GM21367 (cell line): ENCODE results near the gene KLHL24.
"Not testable (repeated sequence)": the region's sequence is repeated elsewhere in the genome, so short reads cannot be mapped to it uniquely, and the experiment has no call there.

ENCODE experiments used
- ATAC-seq: cut with Tn5 transposase; IDR thresholded peaks from one replicate; pipeline ENCODE4 v1.9.1; 2021; ENCODE audit not compliant: unreplicated experiment

KLHL24 gene, protein sequence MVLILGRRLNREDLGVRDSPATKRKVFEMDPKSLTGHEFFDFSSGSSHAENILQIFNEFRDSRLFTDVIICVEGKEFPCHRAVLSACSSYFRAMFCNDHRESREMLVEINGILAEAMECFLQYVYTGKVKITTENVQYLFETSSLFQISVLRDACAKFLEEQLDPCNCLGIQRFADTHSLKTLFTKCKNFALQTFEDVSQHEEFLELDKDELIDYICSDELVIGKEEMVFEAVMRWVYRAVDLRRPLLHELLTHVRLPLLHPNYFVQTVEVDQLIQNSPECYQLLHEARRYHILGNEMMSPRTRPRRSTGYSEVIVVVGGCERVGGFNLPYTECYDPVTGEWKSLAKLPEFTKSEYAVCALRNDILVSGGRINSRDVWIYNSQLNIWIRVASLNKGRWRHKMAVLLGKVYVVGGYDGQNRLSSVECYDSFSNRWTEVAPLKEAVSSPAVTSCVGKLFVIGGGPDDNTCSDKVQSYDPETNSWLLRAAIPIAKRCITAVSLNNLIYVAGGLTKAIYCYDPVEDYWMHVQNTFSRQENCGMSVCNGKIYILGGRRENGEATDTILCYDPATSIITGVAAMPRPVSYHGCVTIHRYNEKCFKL

DNA sequence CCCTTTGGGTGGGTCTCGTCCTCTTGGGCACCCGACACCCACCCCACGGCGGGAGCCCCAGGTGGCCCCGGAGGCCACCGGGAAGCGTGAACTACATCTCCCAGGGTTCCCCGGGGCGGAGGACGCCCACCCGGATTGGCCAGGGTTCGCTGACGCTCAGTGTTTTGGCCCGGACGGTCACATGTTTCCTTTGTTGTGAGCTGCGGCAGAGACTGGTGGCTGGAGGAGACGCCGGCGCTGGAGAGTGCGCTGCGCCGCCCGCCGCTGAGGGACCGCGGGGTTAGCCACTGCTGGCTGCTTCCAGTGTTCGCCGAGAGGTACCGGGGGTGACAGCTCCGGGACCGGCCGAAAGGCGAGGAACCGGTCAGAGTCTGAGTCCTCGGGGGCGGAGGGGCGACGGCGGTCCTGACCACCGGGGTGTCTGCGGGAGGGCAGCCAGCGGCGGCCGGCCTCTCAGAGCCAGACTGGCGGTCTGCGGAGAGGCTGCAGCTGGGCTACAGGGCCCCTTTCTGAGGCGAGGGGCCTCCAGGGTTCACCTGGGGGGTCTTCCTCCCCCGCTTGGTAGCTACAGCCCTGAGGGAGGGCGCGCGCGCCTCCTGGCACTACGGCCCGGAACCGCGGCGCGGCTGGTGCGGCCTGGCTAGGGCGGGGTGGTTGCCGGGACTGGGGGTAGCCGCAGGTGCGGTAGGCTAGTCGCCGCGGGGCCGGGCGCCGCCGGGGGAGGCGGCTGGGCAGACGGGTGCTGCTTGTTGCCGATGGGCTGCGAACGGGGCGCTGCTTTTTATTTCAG lies at the start of gene KLHL24:
KLHL24 (plus strand) TSS at position 193 of the 790 bp plus-strand sequence. CDS start 14,734 bp downstream, outside the sequence.
- peak; percentile 85 for ATAC-seq

DNA sequence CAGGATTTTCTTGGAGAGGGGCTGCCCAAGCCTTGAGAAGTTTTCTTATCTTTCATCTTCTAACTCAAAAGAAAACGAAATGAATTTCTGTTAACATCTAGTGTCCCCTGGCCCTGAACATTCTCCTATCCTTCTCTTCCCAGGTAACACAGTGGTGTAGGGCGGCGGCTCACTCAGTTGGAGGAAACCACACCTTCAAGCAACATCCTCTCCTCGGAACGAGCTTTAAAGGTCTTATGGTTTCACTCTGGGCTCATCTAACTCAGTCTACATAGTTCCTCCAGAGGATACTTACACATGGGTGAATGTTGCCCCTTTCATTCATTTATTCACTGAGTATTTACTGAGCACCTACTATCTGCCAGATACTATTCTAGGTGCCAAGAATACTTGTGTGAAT lies 48.9 kb upstream of the KLHL24 start:
- ATAC-seq = no peak

DNA sequence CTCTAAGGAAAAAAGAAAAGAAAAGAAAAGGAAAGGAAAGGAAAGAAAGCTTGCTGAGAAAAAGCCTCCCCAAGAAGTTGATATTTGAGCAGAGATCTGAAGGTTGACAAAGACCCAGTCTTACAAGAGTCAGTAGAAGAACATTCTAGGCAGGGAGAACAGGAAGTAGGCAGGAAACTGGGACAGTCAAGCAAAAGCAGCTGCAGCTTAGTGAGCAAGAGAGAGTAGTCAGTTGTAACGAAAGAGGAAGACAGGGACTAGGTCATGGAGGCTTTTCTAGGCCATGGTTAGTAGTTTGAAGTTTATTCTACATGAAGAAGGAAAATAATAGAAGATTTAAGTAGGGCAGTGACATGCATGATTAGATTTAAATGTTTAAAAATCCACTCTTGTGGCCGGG lies 48.1 kb upstream of the KLHL24 start:
- ATAC-seq = no peak

DNA sequence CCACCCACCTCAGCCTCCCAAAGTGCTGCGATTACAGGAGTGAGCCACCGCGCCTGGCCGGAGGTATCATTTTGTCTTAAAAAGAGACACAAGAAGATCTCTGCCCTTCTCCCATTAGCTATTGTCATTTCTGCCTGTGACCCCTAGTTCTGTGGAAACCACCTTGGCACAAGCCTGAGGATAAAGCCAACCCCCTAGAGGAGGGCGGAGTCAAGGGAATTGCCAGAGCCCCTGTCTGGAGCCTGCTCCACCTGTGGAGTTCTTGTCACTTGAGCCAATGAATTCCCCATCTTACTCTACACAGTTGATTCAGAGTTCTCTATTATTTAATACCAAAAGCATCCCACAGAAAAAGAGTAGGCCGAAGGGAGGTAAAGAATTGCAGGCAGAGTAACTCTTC lies 45.0 kb upstream of the KLHL24 start:
- ATAC-seq = no peak

DNA sequence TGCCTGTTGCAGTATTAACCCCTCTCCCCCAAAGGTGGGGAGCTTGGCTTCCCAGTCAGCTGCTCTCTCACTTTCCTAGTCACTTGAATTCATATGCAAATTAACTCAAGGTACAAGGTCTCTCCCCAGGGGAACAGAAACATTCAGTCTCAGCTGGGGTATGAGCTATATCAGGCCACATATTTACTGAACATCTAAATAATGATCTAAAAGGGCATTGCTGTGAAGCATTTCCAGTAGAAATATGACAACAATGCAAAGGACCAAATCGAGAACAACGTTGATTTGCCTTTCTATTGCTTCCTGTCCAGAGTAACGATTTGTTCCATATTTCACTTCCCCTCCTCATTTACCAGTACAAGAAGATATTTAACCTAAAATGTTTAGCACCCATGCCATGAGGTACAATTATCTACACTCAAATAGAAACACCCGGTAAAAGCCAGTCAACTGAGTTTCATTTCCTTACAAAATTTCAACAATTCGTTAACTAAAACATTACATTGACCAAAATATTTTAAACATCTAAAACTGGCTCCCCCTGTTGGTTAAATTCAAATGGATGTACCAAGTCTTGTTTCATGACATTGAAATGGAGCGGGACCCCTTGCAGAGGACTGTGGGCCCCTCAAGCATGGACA lies 43.4 kb upstream of the KLHL24 start:
- peak; percentile 90 for ATAC-seq

DNA sequence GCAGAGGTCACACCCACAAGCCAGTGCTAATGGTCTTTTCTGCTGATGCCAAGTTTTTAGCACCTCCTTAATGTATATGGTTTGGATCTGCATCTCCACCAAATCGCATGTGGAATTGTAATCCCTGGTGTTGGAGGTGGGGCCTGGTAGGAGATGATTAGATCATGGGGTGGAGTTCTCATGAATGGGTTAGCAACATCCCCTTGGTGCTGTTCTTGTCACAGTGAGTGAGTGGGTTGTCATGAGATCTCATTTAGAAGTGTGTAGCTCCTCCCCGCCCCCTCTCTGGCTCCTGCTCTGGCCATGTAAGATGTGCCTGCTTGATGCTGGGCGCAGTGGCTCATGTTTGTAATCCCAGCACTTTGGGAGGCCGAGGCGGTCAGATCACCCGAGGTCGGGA lies 42.6 kb upstream of the KLHL24 start:
- no peak for ATAC-seq

DNA sequence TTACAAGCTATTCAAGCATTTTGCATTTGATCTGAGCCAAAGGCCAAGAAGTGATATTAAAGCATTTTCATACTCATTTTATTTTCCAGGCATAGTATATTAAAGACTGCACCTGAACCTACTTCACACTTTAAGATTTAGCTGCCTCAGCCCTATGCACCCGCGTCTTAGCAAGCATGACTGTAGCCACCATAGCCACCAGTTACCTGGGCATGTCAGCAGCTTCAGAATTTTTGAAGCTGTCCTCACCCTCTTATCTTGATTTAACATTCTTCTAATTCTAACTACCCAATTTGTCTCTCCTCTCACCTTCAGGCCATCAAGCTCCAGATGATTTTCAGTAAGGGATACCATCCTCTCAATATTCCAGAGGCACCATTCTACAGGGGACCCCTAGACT lies 40.8 kb upstream of the KLHL24 start:
- no peak for ATAC-seq

DNA sequence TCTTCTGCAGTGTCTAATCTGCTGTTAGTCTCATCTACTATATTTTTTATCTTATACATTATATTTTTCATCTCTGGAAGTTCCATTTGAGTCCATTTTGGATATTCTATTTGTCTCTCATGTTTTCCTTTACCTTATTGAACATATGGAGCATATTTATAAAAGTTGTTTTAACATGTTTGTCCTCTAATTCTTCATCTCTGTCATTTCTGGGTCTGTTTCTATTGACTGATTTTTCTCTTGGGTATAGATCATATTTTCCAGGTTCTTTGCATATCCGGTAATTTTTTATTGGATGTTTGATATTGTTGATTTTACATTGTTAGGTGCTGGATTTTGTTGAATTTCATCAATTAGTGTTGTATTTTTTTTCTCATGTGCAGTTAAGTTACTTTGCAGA lies 37.5 kb upstream of the KLHL24 start:
- ATAC-seq = no peak

DNA sequence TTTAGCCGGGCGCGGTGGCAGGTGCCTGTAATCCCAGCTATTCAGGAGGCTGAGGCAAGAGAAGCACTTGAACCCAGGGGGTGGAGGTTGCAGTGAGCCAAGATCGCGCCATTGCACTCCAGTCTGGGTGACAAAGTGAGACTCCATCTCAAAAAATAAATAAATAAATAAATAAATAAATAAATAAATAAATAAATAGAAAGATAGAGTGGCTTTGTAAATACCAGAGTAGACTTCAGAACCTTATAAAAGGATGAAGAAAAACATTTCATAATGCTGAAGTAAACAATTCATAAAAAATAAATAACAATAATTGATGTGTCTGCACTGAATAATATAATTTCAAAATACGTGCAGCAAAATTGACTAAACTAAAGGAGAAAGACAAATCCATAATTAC lies 24.1 kb upstream of the KLHL24 start:
- not testable (repeated sequence) for ATAC-seq

DNA sequence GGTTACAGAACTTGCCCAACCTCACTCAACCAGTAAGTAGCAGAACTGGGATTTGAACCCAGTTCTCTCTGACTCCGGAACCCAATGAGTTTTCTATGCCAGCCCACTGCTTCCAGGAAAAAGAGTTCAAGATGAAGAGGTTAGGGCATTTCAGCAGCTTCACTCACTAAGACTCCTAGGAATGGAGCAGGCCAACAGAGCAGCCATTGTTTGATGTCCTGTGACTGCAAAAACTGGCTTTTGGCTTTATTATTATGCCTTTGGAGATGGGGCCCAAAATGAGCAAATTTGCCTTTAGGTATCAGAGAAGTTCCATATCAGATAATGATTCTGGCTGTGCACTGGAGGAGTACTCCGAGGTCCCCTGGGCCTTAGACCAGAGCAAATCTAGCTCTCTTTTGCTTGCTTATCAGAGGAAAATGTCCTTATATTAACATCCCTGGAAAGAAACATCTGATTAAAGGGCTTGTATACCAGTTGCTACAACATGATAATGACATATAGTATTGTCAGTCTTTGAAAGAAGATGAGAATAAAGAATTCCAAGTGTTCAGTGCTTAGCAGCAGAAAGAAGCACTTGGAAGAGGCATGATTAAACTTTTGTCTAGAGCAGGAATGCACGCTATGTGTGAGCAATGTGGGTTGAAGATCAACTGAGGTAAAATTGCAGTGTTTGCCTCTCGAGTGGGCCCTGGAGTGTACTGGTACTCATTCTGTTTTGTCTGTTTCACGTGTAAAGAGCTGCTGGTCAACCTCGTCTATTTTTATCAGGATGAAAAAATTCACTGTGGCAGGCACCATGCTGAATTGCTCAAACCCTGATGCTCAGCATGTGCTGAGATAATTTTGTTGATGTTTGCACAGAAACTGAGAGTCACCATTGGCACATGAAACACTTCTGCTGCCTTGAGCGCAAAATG lies 21.8 kb upstream of the KLHL24 start:
- no peak for ATAC-seq

DNA sequence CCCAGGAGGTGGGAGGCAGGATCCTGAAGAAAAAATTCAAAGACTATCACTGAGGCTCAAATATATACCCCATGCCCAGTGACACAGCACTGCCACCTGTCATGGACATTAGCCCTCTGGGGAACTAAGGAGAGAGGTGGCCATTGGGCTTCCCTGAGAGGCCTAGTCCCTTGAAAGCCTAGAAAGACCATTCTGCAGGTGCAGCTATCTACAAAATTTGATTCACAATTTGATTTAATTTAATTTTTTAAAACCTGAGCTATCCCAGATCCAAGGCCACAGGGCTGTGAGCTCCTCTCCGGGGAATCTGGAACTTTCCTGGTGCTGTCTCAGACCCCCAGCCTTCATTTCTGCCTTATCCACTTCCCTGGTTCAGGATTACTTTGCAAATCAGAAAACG lies 16.9 kb upstream of the KLHL24 start:
- no peak for ATAC-seq

DNA sequence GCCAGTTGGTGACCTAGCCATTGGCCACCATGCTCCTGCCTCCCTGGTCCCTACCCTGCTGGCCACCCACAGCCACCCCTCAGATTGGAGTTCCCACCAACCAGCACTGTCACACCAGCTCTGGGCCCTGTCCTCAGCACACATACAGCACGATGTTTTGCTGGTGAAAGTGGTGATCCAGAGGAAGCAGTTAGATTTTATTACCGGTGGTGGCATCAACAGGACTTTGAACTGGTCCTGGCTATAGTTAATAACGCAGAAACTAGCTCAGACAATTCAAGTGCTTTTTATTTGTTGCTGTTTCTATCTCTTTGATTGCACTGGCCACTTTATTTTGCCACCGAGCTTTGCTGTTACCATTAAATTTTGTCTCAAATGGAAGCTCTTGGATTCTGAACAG lies 16.4 kb upstream of the KLHL24 start:
- ATAC-seq = no peak

DNA sequence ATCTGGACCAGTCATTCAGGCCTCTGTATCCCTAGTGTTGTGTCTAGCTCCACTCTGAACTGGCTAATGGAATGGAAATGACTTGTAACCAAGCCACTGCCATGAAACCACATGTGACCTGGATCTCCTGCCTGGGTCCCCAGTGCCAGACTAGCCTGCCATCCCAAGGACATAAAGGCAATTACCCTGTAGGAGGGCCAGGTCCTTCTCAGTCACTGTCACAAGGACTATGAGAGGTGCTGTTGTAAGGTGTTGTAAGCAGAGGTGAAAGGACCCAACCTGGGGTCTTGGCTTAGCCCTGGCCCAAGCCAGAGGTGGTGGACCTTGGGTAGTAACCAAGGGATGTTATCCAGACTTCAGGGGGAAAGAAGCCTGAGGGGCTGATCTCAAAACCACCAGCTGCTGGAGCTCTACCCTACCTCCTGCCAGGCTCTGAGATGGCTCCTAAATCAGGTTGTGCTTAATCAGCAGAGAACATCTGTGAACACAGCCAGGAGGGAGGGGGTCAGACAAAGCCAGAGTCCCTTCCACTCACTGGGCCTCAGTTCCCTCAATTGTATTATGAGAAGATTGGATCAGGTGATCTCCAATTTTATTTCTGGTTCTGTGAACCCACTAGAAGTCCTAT lies 15.7 kb upstream of the KLHL24 start:
- no peak for ATAC-seq

DNA sequence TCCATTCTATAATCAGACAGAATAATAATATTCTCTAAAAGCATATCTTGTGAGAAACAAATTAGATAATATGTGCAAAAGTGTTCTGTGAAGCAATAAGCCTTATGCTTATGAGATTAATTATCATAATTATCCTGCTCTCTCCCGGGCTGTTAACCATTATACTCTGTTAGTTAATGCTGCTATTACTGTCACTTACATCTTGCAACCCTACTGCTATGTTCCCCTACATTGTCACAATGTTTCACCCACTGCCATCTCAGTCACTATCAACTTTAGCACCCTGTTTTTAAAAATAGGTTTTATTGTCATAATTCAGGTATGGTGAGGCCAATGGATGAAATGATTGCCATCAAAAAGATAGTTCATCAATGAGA lies 15.2 kb upstream of the KLHL24 start:
- ATAC-seq = no peak

DNA sequence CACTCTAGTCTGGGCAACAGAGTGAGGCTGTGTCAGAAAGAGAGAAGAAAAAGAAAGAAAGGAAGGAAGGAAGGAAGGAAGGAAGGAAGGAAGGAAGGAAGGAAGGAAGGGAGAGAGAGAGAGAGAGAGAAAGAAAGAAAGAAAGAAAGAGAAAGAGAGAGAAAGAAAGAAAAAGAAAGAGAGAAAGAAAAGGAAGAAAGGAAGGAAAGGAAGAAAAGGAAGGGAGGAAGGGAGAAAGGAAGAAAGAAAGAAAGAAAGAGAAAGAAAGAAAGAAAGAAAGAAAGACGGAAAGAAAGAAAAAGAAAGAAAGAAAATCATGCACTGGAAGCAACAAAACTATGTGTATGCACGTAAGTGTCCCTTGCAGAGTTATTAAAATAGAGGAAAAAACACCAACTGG lies 12.9 kb upstream of the KLHL24 start:
- not testable (repeated sequence) for ATAC-seq

DNA sequence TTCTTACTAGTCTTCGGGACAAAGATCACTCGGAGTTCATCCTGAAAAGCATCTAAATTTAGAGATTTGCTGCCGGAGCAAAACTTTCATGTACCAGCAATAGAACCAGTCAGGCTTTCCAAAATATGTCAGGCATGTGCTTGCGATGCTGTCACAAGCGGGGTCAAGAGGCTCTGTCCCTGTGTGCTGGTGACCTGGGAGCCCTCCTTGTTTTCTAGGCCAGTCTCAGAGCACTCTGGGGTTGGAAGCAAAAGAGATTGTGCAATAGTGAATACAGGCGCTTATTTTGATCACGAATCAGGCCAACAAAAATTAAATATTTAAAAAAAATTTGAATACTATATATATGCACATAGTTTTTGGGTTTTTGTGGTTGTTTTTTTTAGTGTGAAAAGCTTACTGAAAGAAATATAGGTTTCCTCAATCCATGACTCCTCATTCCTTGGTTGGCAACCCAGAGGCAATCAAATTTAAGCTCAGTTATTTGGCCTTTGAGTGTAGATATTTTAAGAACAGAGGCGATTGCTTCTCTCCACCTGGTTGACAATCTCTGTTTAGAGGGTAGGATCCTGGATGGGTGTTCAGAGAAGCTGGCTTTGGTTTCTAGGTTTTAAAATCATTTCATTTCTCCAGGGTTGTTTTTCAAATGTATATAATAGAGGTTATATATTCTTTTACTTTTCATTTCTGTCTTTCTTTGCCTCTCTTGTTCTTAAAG lies 8.4 kb upstream of the KLHL24 start:
- ATAC-seq = no peak

DNA sequence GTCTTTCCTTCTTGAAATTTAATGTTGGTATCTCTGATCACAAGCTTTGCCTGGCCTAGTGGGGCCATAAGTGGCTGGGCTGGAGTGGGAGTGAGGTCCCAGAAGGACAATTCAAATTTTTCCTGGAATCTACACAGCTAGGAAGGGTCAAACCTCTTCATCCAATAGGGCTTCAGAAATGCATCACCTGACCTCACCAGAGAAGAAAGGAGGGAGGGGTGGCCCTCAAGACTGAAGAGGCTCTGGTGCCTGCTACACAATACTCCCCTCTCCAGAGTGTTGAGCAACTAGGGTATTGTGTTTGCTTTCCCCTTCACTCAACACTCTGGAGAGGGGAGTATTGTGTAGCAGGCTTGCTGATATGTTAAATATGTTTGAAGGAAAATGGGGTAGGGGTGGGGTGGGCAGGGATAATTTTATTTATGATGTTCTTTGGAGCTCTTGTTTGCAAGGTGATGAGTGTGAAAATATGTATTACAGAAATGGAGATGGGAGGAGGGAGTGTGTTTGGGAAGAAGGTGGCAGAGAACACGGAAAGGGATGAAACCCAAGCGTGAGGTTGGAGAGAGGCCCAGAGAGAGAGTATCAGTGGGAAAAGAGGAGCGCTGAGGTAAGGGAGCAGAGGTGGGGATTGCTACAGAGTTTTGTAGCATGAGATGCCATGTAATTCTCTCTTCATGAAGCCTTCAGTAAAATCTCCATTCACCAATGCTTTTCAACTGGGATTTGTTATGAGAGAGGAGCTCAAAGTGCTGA lies 5.7 kb upstream of the KLHL24 start:
- no peak for ATAC-seq

DNA sequence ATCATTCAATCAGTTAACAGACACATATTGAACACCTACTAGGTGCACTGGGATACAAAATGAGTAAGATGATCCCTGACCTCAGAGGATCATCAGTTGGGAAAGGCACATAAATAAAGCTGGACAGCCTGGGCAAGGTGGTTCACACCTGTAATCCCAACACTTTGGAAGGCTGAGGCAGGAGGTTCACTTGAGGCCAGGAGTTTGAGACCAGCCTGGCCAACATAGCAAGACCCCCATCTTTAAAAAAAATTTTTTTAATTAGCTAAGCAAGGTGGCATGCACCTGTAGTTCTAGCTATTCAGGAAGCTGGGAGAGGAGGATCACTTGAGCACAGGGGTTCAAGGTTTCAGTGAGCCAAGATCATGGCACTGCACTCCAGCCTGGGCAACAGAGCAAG lies 3.7 kb upstream of the KLHL24 start:
- no peak for ATAC-seq

DNA sequence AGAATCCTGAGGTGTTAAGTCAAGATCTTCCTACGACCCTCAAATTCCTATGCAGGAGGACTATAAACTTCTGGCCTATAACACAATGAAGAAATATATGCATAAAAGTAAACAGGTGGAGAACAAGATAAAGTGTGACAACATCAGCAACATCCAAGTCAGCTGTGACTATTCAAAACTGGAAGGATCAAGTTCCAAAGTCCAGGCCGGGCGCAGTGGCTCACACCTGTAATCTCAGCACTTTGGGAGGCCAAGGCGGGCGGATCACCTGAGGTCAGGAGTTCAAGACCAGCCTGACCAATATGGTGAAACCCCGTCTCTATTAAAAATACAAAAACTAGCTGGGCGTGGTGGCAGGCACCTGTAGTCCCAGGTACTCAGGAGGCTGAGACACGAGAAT lies 2.7 kb upstream of the KLHL24 start:
- ATAC-seq = not testable (repeated sequence)
